ENCODE measurements around the gene POLDIP2. TPM values are rescaled to one million over a fixed set of nuclear protein-coding genes. Genes with fewer than 3 reads are reported as not detected.
A peak's percentile ranks its signal among the peaks of the same experiment; 100 is the strongest.

The POLDIP2 gene
- total and polyA plus RNA-seq, 2 of the 13 experiments (the other 11 are each of a cell fraction or from before 2014, with no cell fraction given) = 85.9 to 114 TPM

DNA sequence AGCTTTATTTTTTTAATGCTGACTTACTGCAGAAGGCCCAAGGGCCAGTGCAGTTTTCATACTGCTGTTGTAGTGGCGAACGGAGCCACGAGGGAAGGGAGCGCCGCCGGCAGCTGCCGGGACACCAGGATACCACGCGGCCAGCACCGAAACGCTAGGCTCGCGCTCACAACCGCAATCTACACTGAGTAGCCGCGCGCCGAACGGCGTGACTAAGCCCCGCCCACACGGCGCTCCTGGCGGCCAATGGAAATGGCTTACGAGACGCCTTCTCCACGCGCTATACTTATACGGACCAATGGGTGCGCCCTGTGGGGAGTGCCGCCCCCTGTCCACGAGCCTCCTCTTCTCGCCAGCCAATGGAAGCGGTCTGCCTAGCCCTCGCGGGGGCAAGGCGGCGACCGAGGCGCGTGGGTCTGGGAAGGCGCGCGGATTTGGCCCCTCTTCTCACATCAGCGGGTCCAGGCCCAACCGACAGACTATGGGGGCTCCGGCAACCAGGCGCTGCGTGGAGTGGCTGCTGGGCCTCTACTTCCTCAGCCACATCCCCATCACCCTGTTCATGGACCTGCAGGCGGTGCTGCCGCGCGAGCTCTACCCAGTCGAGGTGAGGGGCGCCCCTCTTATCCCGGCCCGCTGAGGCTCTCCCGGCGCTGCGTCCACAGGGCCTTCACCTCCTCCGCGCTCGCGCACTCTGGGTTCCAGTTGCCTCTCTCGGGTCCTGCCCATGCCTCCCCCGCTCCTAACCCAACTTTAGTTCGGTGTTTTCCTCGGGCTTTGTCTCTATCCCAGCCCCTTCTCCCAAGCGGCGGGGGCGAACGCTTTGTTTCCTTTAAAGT lies 38.3 kb downstream of the POLDIP2 start, which contains the start of gene TMEM97 (continued):
- no peak for TF ChIP-seq TCF12 (IDR thresholded peaks at IDR 0.05)
- TF ChIP-seq TCF12 (CRISPR knock-in tag; IDR thresholded peaks at IDR 0.05) = no peak
- TF ChIP-seq, protein P1, sequence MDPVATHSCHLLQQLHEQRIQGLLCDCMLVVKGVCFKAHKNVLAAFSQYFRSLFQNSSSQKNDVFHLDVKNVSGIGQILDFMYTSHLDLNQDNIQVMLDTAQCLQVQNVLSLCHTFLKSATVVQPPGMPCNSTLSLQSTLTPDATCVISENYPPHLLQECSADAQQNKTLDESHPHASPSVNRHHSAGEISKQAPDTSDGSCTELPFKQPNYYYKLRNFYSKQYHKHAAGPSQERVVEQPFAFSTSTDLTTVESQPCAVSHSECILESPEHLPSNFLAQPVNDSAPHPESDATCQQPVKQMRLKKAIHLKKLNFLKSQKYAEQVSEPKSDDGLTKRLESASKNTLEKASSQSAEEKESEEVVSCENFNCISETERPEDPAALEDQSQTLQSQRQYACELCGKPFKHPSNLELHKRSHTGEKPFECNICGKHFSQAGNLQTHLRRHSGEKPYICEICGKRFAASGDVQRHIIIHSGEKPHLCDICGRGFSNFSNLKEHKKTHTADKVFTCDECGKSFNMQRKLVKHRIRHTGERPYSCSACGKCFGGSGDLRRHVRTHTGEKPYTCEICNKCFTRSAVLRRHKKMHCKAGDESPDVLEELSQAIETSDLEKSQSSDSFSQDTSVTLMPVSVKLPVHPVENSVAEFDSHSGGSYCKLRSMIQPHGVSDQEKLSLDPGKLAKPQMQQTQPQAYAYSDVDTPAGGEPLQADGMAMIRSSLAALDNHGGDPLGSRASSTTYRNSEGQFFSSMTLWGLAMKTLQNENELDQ (CRISPR knock-in tag; IDR thresholded peaks at IDR 0.05; ENCODE audit: borderline replicate concordance) = no peak
- TF ChIP-seq, protein P2, sequence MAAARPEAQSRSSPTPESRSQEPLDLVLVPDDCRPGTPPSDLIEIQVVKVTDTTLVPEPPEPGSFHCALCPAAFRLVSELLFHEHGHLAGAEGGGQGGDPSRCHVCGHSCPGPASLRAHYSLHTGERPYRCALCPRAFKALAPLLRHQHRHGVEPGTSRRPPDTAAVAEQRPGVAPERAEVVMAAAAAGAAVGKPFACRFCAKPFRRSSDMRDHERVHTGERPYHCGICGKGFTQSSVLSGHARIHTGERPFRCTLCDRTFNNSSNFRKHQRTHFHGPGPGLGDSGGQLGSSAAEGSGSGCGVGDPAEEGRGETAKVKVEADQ (CRISPR knock-in tag; IDR thresholded peaks at IDR 0.05; ENCODE audit: borderline replicate concordance) = no peak
- TF ChIP-seq NONO (IDR thresholded peaks at IDR 0.05) = no peak
- no peak for TF ChIP-seq NONO (CRISPR knock-in tag; conservative IDR thresholded peaks at IDR 0.05)
- no peak for TF ChIP-seq ZNF562 (CRISPR knock-in tag; IDR thresholded peaks at IDR 0.05; ENCODE audit: borderline replicate concordance)
- TF ChIP-seq ZNF205 (CRISPR knock-in tag; IDR thresholded peaks at IDR 0.05) = no peak; the same call in 1 of the 2 replicates
- TF ChIP-seq ZNF260 (CRISPR knock-in tag; IDR thresholded peaks at IDR 0.05; ENCODE audit: borderline replicate concordance, low read depth) = no peak
- TF ChIP-seq MBD4 (IDR thresholded peaks at IDR 0.05; ENCODE audit: borderline replicate concordance, low read length) = no peak
- TF ChIP-seq SIN3A (IDR thresholded peaks at IDR 0.05; ENCODE audit: borderline replicate concordance, low read depth, low read length) = peak; percentile 89
- no peak for TF ChIP-seq HMG20A (CRISPR knock-in tag; IDR thresholded peaks at IDR 0.05; ENCODE audit: borderline replicate concordance)
- no peak for TF ChIP-seq TCF7 (IDR thresholded peaks at IDR 0.05; ENCODE audit: low read depth)
- TF ChIP-seq RXRA (CRISPR knock-in tag; IDR thresholded peaks at IDR 0.05) = no peak; the same call in 1 of the 2 replicates
- peak; percentile 54; the same call in 1 of the 2 replicates for TF ChIP-seq HNRNPL (IDR thresholded peaks at IDR 0.05; ENCODE audit: low read depth, low read length)
- TF ChIP-seq, protein P3, sequence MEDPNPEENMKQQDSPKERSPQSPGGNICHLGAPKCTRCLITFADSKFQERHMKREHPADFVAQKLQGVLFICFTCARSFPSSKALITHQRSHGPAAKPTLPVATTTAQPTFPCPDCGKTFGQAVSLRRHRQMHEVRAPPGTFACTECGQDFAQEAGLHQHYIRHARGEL (CRISPR knock-in tag; IDR thresholded peaks at IDR 0.05) = no peak
- no peak for TF ChIP-seq ZKSCAN1 (IDR thresholded peaks at IDR 0.05; ENCODE audit: low read length)
- TF ChIP-seq MYC (CRISPR knock-in tag; IDR thresholded peaks at IDR 0.05; ENCODE audit: borderline replicate concordance) = peak; percentile 94
- no peak; the same call in 1 of the 2 replicates for TF ChIP-seq FOXA3 (CRISPR knock-in tag; IDR thresholded peaks at IDR 0.05)
- TF ChIP-seq ZNF552 (CRISPR knock-in tag; IDR thresholded peaks at IDR 0.05; ENCODE audit: borderline replicate concordance) = no peak; the same call in 1 of the 2 replicates
- TF ChIP-seq SATB2 (CRISPR knock-in tag; IDR thresholded peaks at IDR 0.05) = no peak; the same call in 1 of the 2 replicates
- TF ChIP-seq SNAPC2 (CRISPR knock-in tag; IDR thresholded peaks at IDR 0.05) = peak; percentile 80; the same call in 1 of the 2 replicates
- TF ChIP-seq PAWR (CRISPR knock-in tag; IDR thresholded peaks at IDR 0.05; ENCODE audit: borderline replicate concordance) = no peak
- TF ChIP-seq ZNF674 (CRISPR knock-in tag; IDR thresholded peaks at IDR 0.05; ENCODE audit: low read depth) = no peak
- TF ChIP-seq, protein P4, sequence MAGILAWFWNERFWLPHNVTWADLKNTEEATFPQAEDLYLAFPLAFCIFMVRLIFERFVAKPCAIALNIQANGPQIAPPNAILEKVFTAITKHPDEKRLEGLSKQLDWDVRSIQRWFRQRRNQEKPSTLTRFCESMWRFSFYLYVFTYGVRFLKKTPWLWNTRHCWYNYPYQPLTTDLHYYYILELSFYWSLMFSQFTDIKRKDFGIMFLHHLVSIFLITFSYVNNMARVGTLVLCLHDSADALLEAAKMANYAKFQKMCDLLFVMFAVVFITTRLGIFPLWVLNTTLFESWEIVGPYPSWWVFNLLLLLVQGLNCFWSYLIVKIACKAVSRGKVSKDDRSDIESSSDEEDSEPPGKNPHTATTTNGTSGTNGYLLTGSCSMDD (CRISPR knock-in tag; IDR thresholded peaks at IDR 0.05) = no peak
- no peak for TF ChIP-seq ZNF883 (CRISPR knock-in tag; IDR thresholded peaks at IDR 0.05; ENCODE audit: not compliant biosample characterization)
- TF ChIP-seq PCBP1 (IDR thresholded peaks at IDR 0.05; ENCODE audit: borderline replicate concordance, low read depth, low read length) = no peak
- TF ChIP-seq PHB2 (IDR thresholded peaks at IDR 0.05; ENCODE audit: partially characterized antibody) = no peak
